NCI-H2227 (cell line): Measurements from ENCODE around the gene TMEM170A.
"Not testable (repeated sequence)": the region's sequence is repeated elsewhere in the genome, so short reads cannot be mapped to it uniquely, and the experiment has no call there.

Source experiments
- DNase-seq: peaks from one replicate; lab custom pipeline; 2025; ENCODE audit not compliant: unreplicated experiment; lab: John Stamatoyannopoulos, UW

TMEM170A gene

GRCh38 chr16:75456971-75457370 lies 7.5 kb downstream of the TMEM170A start:
- no peak for DNase-seq

DNA sequence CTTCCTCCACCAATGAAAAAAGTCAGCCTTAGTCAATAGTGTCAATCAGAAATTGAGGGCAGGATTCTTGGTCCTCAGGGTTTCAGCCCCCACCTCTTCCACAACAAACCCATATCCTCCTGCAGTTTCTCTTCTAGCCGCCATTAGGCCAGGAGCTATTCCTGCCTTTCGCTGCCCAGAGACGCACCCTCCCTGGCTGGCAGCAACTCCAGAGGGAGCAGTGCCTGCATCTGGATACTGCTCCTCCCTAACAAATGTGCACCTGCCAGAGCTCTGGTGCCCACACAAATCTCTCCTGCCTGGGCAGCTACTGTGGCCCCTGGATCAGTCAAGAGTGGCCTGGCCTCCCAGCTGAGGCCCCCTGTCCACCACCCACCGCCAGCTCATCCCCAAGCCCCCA lies 8.0 kb downstream of the TMEM170A start:
- not testable (repeated sequence) for DNase-seq

DNA sequence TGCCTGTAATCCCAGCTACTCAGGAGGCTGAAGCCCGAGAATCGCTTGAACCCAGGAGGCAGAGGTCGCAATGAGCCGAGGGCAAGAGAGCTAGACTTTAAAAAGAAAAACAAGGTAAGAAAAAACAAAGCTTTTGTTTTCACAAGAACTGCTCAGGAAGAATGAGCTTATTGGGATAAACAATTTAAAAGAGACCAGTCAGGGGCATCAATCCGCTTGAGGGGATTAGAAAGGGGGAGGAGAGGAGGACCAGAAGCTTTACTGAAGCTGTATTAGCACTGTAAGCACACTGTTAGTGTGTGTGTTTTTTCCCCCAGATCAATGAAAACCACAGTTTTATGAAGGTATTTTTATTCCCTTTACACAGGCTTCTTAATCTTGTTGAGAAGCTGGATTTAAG lies 8.8 kb downstream of the TMEM170A start:
- no peak for DNase-seq

- DNase-seq = no peak
Observed at GRCh38 chr16:75452464-75453190, 11.9 kb downstream of the TMEM170A start.

- no peak for DNase-seq
Observed at GRCh38 chr16:75446416-75446815, 18.1 kb downstream of the TMEM170A start.

DNA sequence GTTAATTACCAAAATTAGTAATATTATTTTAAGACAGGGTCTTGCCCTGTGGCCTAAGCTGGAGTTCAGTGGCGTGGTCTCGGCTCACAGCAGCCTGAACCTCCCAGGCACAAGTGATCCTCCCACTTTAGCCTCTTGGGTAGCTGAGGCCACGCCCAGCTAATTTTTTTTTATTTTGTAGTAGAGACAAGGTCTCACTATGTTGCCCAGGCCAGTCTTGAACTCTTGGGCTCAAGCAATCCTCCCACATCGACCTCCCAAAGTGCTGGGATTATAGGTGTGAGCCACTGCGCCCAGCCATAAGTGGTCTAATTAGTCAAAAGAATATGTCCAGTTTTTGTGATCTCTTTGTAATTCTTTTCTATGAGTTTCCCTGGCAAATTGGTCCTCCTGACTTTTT lies 19.2 kb downstream of the TMEM170A start:
- DNase-seq = no peak

- no peak for DNase-seq
Observed at GRCh38 chr16:75443298-75443697, 21.2 kb downstream of the TMEM170A start.

GRCh38 chr16:75433732-75434413 lies 30.6 kb downstream of the TMEM170A start:
- peak; percentile 81 for DNase-seq

DNA sequence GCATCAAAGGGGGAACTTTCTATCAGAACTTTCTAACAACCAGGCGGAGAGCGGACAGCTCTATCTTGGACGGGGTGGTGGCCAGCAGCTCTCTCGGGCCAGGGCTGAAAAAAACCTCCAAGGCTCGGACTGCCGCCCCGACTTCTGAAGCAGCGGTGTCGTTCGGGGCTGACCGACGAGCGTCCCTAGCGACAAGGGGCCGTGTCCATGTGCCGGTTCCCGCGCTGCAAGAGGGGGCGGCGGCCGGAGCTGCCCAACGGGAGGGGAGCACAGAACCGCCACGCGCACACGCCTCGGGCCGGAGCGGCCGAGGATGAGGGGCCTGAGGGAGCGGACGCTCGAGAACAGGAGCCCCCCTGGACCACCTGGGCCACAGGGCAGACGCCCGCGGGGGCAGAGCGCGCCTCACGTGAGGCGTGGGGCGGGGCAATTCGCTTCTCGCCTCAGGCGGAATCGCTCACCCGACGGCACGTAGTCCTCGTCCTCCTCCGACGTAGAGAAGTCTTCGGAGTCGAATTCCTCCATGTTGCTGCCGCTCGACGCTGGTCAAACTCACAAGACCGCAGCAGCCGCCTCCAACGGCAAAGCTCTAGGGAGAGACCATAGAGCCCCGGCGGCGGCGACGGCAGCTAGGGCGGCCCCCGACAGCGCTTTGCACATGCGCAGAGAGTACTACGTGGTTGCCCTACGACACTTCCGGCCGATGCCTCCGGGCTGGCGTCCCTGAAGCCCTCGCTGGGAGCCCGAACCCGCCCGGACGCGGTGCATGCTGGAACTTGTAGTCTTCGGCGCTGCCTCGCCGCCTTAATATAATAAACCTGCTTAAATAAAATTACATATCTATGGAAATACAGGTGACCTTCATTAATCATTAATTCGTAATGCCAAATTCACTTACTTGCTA lies 31.4 kb downstream of the TMEM170A start, which contains the start of gene CFDP1:
Gene CFDP1, minus strand, starts transcription at position 676 of the 904 bp plus-strand sequence. Its CDS starts 151 bp downstream, at position 525.
- peak; percentile 93 for DNase-seq

DNA sequence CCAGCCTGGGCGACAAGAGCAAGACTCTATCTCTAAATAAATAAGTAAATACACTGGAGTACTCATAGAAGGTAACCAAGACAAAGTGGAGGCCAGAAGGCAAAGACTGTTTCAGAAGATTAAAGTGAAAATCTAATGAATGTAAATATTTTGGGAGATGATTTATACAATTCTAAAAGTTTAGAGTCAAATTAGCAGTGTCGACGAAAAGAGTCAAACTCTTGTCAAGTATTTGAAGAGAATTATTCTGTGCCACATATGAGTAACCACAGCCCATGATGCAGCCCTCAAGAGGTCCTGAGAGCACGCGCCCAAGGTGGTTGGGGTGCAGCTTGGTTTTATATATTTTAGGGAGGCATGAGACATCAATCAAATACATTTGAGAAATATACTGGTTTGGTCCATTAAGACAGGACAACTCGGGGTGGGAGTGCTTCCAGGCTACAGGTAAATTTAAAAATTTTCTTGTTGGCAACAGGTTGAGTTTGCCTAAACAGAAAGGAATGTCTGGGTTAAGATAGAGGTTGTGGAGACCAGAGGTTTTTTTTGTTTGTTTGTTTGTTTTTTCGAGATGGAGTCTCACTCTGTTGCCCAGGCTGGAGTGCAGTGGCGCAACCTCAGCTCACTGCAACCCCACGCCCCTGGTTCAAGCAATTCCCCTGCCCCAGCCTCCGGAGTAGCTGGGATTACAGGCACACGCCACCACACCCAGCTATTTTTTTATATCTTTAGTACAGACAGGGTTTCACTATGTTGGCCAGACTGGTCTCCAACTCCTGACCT lies 34.7 kb downstream of the TMEM170A start:
- DNase-seq = no peak

- DNase-seq = not testable (repeated sequence)
Observed at GRCh38 chr16:75426524-75426923, 38.0 kb downstream of the TMEM170A start.

- DNase-seq = not testable (repeated sequence)
Observed at GRCh38 chr16:75424105-75424762, 40.3 kb downstream of the TMEM170A start.

GRCh38 chr16:75423723-75424104 lies 40.8 kb downstream of the TMEM170A start:
- DNase-seq = no peak

GRCh38 chr16:75421820-75422126 lies 42.7 kb downstream of the TMEM170A start:
- no peak for DNase-seq

DNA sequence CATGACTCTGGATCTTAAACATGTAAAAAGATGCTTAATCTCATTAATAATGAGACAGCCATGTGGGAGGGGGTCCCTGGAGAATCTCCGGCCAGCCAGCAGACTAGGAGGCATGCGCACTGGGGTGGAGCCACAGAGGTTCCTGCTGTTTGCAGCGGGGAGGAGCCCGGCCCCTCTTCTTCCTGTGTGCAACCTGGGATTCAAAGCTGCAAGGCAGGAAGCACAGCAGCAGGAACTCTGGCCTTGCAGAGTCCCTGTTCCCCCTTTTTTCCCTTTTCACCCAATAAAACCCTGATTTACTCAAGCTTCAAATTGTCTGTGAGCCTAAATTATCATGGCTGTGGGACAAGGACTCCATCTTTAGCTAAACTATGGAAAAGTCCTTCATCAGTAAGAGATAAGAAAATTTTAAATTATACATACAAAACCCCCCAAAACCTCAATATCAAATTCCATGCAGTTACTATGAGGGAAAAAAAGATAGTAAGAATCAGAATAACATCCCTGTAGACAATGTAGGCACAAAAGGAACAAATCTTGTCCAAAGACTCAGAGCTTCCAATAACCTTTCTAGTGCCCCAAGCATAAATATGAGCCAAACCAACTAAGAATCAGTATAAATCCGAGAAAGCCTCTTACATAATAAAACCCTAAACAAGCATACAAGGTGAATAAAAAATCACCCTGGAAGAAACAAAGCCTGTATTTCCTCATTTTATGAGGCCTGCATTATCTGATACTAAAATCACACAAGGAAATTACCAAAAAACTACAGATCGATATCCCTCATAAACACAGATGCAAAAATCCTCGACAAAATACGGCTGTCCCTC lies 43.3 kb downstream of the TMEM170A start:
- peak; percentile 59 for DNase-seq

- DNase-seq = no peak
Observed at GRCh38 chr16:75416904-75417565, 47.5 kb downstream of the TMEM170A start.

GRCh38 chr16:75415169-75415905 lies 49.2 kb downstream of the TMEM170A start:
- no peak for DNase-seq

- no peak for DNase-seq
Observed at GRCh38 chr16:75413951-75414350, 50.5 kb downstream of the TMEM170A start.
